Chondrocyte (in vitro differentiated cells): ENCODE measurements around the gene RRAGC. TPM values are rescaled to one million over a fixed set of nuclear protein-coding genes. Genes with fewer than 3 reads are reported as not detected.

Experiments used
- DNase-seq: peaks from one replicate; pipeline ENCODE4 v3.0.0; 2021; ENCODE audit warnings: mixed read lengths, low spot score
- H3K27ac Mint-ChIP-seq: one replicate; pipeline ENCODE4 v1.8.0; 2021; ENCODE audit warnings: mild to moderate bottlenecking, moderate library complexity, mixed read lengths; ENCODE audit not compliant: unreplicated experiment
- H3K27me3 Mint-ChIP-seq: 2 replicates; pipeline ENCODE4 v1.8.0; 2021; ENCODE audit warnings: low read depth, mixed read lengths
- H3K36me3 Mint-ChIP-seq: 2 replicates; pipeline ENCODE4 v1.8.0; 2021; ENCODE audit warnings: low read depth, mixed read lengths
- H3K4me1 Mint-ChIP-seq: 2 replicates; pipeline ENCODE4 v1.8.0; 2021; ENCODE audit warnings: low read depth, mild to moderate bottlenecking, mixed read lengths
- H3K4me3 Mint-ChIP-seq: one replicate; pipeline ENCODE4 v1.8.0; 2021; ENCODE audit warnings: mild to moderate bottlenecking, moderate library complexity, mixed read lengths; ENCODE audit not compliant: unreplicated experiment
- H3K9me3 Mint-ChIP-seq: 2 replicates; pipeline ENCODE4 v1.8.0; 2021; ENCODE audit warnings: low read depth, mixed read lengths
- CTCF ChIP-seq: fragments of 200-600 bp; sonication (generic); IDR thresholded peaks from 2 replicates; pipeline ENCODE4 v1.5.0; 2021; ENCODE audit warnings: antibody characterized with exemption, mild to moderate bottlenecking, moderate library complexity
- total RNA-seq: library from RNA; stranded (reverse); gene quantifications from 3 replicates; pipeline ENCODE4 v1.2.1, GENCODE V29; 2021

Gene RRAGC
- total RNA-seq, 1 donor from 2014 or later, result 71.7 TPM

GRCh38 chr1:38870996-38871395 is 11.4 kb upstream of the RRAGC start:
- Mint-ChIP-seq H3K36me3 (peaks cover 3% of the 10 kb centered on the region), H3K27me3 (no peaks in the 10 kb centered on the region), H3K4me3 (no peak overlapping the region), H3K9me3 (no peaks in the 10 kb centered on the region), H3K27ac (peak overlapping the region; percentile 77), H3K4me1 (peaks cover 35% of the 10 kb centered on the region)
- TF ChIP-seq CTCF, result no peak
- DNase-seq, result no peak

GRCh38 chr1:38867208-38867607 is 7.6 kb upstream of the RRAGC start:
- H3K27me3 Mint-ChIP-seq, result no peaks in the 10 kb centered on the region
- no peak for TF ChIP-seq CTCF
- DNase-seq, result no peak
- peaks cover 3% of the 10 kb centered on the region for H3K36me3 Mint-ChIP-seq
- no peak overlapping the region for H3K27ac Mint-ChIP-seq
- H3K9me3 Mint-ChIP-seq, result no peaks in the 10 kb centered on the region
- H3K4me1 Mint-ChIP-seq, result peaks cover 42% of the 10 kb centered on the region
- H3K4me3 Mint-ChIP-seq, result no peak overlapping the region

- no peaks in the 10 kb centered on the region for H3K9me3 Mint-ChIP-seq
- peaks cover 3% of the 10 kb centered on the region for H3K36me3 Mint-ChIP-seq
- peaks cover 46% of the 10 kb centered on the region for H3K4me1 Mint-ChIP-seq
- no peak overlapping the region for H3K27ac Mint-ChIP-seq
- no peak overlapping the region for H3K4me3 Mint-ChIP-seq
- no peaks in the 10 kb centered on the region for H3K27me3 Mint-ChIP-seq
- no peak for TF ChIP-seq CTCF
- DNase-seq, result no peak
Measured at GRCh38 chr1:38865112-38865715, 5.6 kb upstream of the RRAGC start.

- peaks cover 6% of the 10 kb centered on the region for H3K36me3 Mint-ChIP-seq
- peak overlapping the region; percentile 95 for H3K27ac Mint-ChIP-seq
- no peaks in the 10 kb centered on the region for H3K9me3 Mint-ChIP-seq
- H3K27me3 Mint-ChIP-seq, result no peaks in the 10 kb centered on the region
- DNase-seq, result no peak
- peak overlapping the region; percentile 98 for H3K4me3 Mint-ChIP-seq
- TF ChIP-seq CTCF, result no peak
- peaks cover 66% of the 10 kb centered on the region for H3K4me1 Mint-ChIP-seq
Measured at GRCh38 chr1:38860454-38860795, 853 bp upstream of the RRAGC start.

GRCh38 chr1:38858833-38859560 is 575 bp downstream of the RRAGC start:
- peak overlapping the region; percentile 98 for H3K4me3 Mint-ChIP-seq
- H3K4me1 Mint-ChIP-seq, result peaks cover 63% of the 10 kb centered on the region
- peak overlapping the region; percentile 95 for H3K27ac Mint-ChIP-seq
- peaks cover 12% of the 10 kb centered on the region for H3K36me3 Mint-ChIP-seq
- DNase-seq, result no peak
- H3K9me3 Mint-ChIP-seq, result no peaks in the 10 kb centered on the region
- TF ChIP-seq CTCF, result peak; percentile 11
- no peaks in the 10 kb centered on the region for H3K27me3 Mint-ChIP-seq
